ENCODE results near the gene WDR46.
A peak's percentile ranks its signal among the peaks of the same experiment; 100 is the strongest.

WDR46 gene

DNA sequence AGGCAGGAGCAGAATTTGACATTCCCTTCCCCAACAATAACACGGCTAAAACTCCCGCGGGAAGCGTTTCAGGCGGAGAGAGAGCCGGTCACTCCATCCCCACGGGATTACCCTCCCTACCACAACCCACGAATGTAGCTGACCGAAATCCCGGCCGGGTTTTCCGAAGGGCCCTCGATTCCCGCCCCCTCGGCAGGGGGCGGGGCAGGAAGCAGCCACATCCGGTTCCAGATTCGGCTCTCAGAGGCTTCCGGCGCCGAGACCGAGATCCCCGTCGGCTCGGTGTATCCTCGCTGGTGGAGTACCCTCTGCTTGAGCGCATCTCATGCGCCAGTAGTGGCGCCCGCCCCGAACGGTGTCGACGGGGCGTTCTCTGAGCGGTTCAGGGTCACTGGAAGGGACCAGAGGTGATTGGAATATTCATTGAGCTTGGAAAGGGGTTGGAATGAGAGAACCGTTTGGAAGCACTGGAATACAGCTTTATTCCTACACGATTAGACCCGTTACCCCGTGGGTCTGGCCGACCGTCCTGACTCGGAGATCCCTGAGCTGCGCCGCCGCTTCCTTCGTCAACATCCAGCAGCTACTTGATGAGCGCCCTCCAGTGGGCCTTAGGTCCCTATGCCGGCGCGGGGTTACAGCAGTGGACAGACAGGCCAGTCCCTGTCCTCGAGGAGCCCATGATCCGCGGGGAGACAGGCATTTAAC, 10.4 kb upstream of the WDR46 start:
- Histone ChIP-seq H3K36me3 (ENCODE audit: control insufficient read depth in 2 of 2, insufficient read depth in 1 of 2, low read length in 2 of 2) (peaks cover 7 to 32% of the 10 kb centered on the region in 2 experiments; a peak in 2 of 3 replicates), H3K9me3 (ENCODE audit: control insufficient read depth, insufficient read depth, low read depth, low read length) (no peaks in the 10 kb centered on the region), H3K4me1 (ENCODE audit: control insufficient read depth, insufficient read depth, low read length) (no peaks in the 10 kb centered on the region), H3K27ac (ENCODE audit: extremely low read depth, low read depth, low read length) (peak overlapping the region; percentile 91), H3K4me3 (ENCODE audit: low read depth, low read length) (peak overlapping the region; percentile 74)
- POLR2A ChIA-PET, result interaction anchor here (0.6 to 3.6 kb wide), 23 partner anchors 8 to 328 kb away, joined by 3 to 57 read pairs (median 7); partner anchors contain the start of genes B3GALT4, PFDN6, PHF1 and RPS18
- CTCF ChIA-PET, result interaction anchor here (0.7 to 1.9 kb wide), 19 partner anchors 10 to 269 kb away, joined by 3 to 53 read pairs (median 5); partner anchors contain the start of genes B3GALT4, PFDN6, TAPBP and WDR46
- TF ChIP-seq ZNF140 (tag by site-specific recombination; IDR thresholded peaks at IDR 0.05) (no peak), ZFP3 (tag by site-specific recombination; IDR thresholded peaks at IDR 0.05; ENCODE audit: low read depth) (no peak), KLF1 (tag by site-specific recombination; IDR thresholded peaks at IDR 0.05) (no peak), ZNF777 (tag by site-specific recombination; IDR thresholded peaks at IDR 0.05; ENCODE audit: borderline replicate concordance) (peak; percentile 84), ZNF600 (tag by site-specific recombination; IDR thresholded peaks at IDR 0.05) (peak; percentile 95), SP2 (tag by site-specific recombination; IDR thresholded peaks at IDR 0.05) (peak; percentile 90), ZNF560 (tag by site-specific recombination; IDR thresholded peaks at IDR 0.05; ENCODE audit: borderline replicate concordance) (no peak), EGR2 (tag by site-specific recombination; IDR thresholded peaks at IDR 0.05; ENCODE audit: low read depth) (peak; percentile 59), ZNF394 (tag by site-specific recombination; IDR thresholded peaks at IDR 0.05; ENCODE audit: borderline replicate concordance) (peak; percentile 88; the same call in 1 of the 2 replicates), ZNF169 (tag by site-specific recombination; IDR thresholded peaks at IDR 0.05) (no peak), ZNF274 (IDR thresholded peaks at IDR 0.05; ENCODE audit: low read length) (no peak), ZNF274 (tag by site-specific recombination; IDR thresholded peaks at IDR 0.05; ENCODE audit: borderline replicate concordance) (no peak), MEIS1 (CRISPR knock-in tag; IDR thresholded peaks at IDR 0.05; ENCODE audit: borderline replicate concordance) (no peak), ZNF26 (tag by site-specific recombination; IDR thresholded peaks at IDR 0.05) (no peak), ZNF768 (tag by site-specific recombination; IDR thresholded peaks at IDR 0.05) (no peak), GLI2 (tag by site-specific recombination; IDR thresholded peaks at IDR 0.05; ENCODE audit: borderline replicate concordance, low read depth) (no peak), ZNF521 (tag by site-specific recombination; IDR thresholded peaks at IDR 0.05) (no peak), ZNF837 (tag by site-specific recombination; IDR thresholded peaks at IDR 0.05) (no peak), ZNF248 (tag by site-specific recombination; IDR thresholded peaks at IDR 0.05) (no peak), ZNF211 (tag by site-specific recombination; IDR thresholded peaks at IDR 0.05; ENCODE audit: low read depth) (no peak), GFI1B (tag by site-specific recombination; IDR thresholded peaks at IDR 0.05) (no peak), ZBTB44 (tag by site-specific recombination; IDR thresholded peaks at IDR 0.05) (no peak)
- TF ChIP-seq, protein P1, sequence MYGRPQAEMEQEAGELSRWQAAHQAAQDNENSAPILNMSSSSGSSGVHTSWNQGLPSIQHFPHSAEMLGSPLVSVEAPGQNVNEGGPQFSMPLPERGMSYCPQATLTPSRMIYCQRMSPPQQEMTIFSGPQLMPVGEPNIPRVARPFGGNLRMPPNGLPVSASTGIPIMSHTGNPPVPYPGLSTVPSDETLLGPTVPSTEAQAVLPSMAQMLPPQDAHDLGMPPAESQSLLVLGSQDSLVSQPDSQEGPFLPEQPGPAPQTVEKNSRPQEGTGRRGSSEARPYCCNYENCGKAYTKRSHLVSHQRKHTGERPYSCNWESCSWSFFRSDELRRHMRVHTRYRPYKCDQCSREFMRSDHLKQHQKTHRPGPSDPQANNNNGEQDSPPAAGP (tag by site-specific recombination; IDR thresholded peaks at IDR 0.05), result no peak
- TF ChIP-seq, protein P2, sequence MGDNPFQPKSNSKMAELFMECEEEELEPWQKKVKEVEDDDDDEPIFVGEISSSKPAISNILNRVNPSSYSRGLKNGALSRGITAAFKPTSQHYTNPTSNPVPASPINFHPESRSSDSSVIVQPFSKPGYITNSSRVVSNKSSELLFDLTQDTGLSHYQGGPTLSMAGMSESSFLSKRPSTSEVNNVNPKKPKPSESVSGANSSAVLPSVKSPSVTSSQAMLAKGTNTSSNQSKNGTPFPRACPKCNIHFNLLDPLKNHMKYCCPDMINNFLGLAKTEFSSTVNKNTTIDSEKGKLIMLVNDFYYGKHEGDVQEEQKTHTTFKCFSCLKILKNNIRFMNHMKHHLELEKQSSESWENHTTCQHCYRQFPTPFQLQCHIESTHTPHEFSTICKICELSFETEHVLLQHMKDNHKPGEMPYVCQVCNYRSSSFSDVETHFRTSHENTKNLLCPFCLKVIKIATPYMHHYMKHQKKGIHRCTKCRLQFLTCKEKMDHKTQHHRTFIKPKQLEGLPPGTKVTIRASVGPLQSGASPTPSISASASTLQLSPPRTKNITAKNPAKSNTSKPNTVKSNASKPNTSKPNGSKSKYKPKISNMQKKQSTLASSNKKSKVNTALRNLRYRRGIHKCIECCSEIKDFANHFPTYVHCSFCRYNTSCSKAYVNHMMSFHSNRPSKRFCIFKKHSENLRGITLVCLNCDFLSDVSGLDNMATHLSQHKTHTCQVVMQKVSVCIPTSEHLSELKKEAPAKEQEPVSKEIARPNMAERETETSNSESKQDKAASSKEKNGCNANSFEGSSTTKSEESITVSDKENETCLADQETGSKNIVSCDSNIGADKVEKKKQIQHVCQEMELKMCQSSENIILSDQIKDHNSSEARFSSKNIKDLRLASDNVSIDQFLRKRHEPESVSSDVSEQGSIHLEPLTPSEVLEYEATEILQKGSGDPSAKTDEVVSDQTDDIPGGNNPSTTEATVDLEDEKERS (tag by site-specific recombination; IDR thresholded peaks at IDR 0.05), result no peak
- TF ChIP-seq, protein P3, sequence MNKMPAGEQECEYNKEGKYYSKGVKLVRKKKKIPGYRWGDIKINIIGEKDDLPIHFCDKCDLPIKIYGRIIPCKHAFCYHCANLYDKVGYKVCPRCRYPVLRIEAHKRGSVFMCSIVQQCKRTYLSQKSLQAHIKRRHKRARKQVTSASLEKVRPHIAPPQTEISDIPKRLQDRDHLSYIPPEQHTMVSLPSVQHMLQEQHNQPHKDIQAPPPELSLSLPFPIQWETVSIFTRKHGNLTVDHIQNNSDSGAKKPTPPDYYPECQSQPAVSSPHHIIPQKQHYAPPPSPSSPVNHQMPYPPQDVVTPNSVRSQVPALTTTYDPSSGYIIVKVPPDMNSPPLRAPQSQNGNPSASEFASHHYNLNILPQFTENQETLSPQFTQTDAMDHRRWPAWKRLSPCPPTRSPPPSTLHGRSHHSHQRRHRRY (tag by site-specific recombination; IDR thresholded peaks at IDR 0.05), result no peak
- TF ChIP-seq, protein P4, sequence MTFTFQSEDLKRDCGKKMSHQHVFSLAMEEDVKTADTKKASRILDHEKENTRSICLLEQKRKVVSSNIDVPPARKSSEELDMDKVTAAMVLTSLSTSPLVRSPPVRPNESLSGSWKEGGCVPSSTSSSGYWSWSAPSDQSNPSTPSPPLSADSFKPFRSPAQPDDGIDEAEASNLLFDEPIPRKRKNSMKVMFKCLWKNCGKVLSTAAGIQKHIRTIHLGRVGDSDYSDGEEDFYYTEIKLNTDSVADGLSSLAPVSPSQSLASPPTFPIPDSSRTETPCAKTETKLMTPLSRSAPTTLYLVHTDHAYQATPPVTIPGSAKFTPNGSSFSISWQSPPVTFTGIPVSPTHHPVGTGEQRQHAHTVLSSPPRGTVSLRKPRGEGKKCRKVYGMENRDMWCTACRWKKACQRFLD (tag by site-specific recombination; IDR thresholded peaks at IDR 0.05), result no peak
- TF ChIP-seq, protein P5, sequence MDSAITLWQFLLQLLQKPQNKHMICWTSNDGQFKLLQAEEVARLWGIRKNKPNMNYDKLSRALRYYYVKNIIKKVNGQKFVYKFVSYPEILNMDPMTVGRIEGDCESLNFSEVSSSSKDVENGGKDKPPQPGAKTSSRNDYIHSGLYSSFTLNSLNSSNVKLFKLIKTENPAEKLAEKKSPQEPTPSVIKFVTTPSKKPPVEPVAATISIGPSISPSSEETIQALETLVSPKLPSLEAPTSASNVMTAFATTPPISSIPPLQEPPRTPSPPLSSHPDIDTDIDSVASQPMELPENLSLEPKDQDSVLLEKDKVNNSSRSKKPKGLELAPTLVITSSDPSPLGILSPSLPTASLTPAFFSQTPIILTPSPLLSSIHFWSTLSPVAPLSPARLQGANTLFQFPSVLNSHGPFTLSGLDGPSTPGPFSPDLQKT (IDR thresholded peaks at IDR 0.05; ENCODE audit: borderline replicate concordance, low read depth, low read length), result peak; percentile 94

Measured in HEK293 (cell line).